ENCODE data around the gene ADAR. TPM values are rescaled to one million over a fixed set of nuclear protein-coding genes. Genes with fewer than 3 reads are reported as not detected.
A peak's percentile ranks its signal among the peaks of the same experiment; 100 is the strongest.
"Not testable (repeated sequence)": the region's sequence is repeated elsewhere in the genome, so short reads cannot be mapped to it uniquely, and the experiment has no call there.

ADAR gene, protein sequence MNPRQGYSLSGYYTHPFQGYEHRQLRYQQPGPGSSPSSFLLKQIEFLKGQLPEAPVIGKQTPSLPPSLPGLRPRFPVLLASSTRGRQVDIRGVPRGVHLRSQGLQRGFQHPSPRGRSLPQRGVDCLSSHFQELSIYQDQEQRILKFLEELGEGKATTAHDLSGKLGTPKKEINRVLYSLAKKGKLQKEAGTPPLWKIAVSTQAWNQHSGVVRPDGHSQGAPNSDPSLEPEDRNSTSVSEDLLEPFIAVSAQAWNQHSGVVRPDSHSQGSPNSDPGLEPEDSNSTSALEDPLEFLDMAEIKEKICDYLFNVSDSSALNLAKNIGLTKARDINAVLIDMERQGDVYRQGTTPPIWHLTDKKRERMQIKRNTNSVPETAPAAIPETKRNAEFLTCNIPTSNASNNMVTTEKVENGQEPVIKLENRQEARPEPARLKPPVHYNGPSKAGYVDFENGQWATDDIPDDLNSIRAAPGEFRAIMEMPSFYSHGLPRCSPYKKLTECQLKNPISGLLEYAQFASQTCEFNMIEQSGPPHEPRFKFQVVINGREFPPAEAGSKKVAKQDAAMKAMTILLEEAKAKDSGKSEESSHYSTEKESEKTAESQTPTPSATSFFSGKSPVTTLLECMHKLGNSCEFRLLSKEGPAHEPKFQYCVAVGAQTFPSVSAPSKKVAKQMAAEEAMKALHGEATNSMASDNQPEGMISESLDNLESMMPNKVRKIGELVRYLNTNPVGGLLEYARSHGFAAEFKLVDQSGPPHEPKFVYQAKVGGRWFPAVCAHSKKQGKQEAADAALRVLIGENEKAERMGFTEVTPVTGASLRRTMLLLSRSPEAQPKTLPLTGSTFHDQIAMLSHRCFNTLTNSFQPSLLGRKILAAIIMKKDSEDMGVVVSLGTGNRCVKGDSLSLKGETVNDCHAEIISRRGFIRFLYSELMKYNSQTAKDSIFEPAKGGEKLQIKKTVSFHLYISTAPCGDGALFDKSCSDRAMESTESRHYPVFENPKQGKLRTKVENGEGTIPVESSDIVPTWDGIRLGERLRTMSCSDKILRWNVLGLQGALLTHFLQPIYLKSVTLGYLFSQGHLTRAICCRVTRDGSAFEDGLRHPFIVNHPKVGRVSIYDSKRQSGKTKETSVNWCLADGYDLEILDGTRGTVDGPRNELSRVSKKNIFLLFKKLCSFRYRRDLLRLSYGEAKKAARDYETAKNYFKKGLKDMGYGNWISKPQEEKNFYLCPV
- 77.4 TPM for total RNA-seq

- peak; percentile 88 for ATAC-seq
These were observed at the start of gene ADAR for GRCh38 chr1:154607609-154608396. ADAR (minus strand) TSS chr1:154608186; CDS start chr1:154608006, 180 bp downstream.

DNA sequence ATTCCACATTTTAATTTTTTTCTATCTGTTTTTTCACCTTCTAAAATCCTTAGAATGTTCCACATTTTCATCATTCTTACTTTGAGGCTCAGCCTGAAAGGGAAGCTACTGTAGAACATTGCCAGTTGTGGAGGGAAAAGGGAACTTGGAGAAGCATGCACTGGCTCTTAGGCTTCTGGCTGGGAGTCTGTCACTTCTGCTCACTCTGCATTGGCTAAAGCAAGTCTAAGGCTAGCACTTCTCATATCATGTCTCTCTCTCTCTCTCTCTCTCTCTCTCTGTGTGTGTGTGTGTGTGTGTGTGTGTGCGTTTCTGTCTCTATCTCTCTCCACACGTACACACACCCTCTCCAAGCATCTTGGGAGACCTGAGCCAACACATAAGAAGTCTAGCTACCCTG, 49.6 kb upstream of the ADAR start:
- ATAC-seq = no peak

GRCh38 chr1:154652893-154653292, 44.9 kb upstream of the ADAR start:
- ATAC-seq = no peak

DNA sequence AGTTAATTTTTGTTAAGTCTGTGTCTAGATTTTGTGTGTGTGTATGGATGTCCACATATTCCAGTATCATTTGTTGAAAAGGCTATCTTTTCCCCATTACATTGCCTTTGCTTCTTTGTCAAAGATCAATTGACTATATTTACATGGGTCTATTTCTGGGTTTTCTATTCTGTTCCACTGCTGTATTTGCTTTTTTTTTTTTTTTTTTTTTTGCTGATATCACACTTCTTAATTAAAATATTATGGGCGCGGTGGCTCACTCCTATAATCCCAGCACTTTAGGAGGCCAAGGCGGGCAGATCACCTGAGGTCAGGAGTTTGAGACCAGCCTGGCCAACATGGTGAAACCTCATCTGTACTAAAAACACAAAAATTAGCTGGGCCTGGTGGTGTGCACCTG, 36.7 kb upstream of the ADAR start:
- not testable (repeated sequence) for ATAC-seq

DNA sequence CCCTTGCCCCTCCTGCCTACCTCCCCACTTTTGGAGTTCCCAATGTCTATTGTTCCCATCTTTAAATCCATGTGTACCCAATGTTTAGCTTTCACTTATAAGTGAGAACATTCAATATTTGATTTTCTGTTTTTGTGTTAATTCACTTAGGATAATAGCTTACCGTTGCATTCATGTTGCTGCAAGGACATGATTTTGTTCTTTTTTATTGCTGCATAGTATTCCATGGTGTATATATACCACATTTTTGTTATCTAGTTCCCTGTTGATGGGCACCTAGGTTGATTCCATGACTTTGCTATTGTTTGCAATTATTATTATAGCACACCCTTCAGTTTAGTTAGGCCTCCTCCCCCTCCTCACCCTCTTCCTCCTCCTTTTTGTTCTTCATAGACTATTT, 33.5 kb upstream of the ADAR start:
- no peak for ATAC-seq

DNA sequence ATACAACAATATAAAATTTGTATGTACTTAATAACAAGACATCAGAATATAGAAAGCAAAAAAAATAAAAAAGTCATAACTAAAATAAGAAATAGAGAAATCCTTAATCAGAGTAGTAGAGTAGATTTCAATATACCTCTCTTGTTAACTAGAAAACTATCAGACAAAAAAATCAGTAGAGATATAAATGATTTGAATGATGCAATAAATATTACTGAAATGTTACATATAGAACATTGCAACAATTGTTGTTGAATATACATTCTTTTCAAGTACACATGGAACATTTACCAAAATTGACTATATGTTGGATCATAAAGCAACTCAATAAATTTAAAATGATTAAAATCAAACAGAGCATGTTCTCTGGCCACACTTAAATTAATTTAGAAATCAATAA, 31.9 kb upstream of the ADAR start:
- ATAC-seq = no peak

DNA sequence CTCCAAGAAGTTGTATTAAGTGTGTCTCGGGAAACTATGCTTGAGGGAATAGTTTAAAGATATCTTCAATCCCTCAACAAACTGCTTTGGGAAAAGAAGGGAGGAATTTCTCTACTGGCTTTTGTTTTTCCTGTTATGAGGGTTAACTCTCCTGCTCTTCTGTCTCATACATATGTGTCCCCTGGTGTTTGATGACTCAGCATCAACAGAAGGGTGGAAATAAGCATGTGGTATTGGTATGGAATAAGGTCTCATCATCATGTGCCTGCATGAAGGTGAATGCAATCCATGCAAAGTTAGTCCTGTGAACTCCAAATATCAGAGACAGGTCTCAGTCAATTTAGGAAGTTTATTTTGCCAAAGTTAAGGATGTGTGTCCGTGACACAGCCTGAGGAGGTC, 27.2 kb upstream of the ADAR start:
- ATAC-seq = no peak

- no peak for ATAC-seq
These were observed 21.7 kb upstream of the ADAR start for GRCh38 chr1:154629675-154630073.

- ATAC-seq = no peak
These were observed 21.2 kb upstream of the ADAR start for GRCh38 chr1:154629061-154629674.

- no peak for ATAC-seq
These were observed 20.1 kb upstream of the ADAR start for GRCh38 chr1:154628121-154628405.

DNA sequence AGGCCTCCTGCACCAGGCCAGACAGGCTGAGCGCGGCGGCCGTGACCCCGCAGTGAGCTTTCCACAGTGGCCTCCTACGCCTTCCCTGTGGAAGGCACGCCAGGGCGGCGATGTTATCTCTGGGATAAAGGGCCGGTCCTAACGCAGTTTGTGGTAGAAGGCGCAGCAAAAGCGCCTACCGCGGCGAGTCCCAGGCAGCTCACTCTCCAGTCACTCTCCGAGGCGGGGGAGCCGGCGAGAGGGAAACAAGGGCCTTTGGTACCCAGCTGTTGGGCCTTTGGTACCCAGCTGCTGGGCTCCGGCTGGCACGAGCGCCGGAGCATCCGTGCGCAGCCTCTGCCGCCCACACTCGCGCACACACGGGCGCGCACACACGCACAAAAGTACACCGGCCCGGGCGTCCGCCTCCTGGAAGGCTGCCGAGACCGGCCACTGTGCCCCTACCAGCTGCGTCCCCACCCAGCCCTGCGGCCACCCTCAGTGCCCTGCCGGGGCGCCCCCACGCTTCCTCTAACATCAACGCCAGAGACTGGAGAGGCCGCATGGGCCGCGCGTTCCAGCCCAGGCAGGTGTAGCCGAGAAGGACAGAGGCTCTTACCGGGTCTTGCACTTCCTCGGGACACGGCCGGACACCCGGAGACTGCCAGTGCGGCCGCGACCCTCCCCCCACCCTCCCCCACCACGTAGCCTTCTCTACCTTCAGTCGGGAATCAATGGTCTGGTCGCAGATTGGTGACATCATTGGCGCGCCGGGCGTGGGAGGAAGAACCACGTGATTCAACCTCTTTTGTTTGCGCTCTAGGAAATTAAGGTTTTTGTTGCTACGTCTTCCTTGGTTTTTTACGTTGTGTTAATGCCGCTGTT, 19.5 kb upstream of the ADAR start:
- peak; percentile 81 for ATAC-seq

DNA sequence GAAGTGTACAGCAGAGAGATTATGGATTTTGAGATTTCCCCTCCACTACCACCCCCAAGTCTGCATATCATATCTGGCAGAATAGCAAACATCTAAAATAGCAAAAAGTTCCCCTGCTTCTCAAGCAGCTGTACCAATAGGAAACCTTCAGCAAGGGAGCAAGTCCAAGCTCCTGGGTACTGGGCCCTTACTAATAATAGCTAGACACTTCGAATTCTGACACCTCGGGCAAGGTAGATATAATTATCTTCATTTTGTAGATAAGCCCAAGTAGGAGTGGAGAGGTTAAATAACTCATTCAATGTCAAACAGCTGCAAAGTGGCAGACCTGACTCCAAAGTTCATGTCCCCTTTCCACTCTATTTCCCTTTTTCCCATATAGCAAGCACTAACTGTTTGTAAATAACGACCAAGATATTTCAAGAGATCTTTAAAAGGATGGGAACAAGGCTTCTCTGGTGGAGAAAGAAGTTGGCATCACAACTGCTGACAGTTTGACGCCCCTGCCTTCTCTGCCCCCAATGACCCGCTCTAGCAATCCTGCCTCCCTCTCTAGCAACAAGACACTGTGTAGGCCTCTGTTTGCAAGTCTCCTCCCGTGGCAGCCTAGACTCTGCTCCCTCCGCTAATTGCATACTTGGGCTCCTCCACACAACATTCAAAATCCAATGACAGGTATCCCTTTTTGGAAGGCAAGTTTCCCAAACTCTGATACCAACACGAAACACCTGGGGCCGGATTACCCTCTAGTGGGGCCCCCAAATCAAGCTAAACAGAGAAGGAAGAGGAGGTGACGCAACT, 18.7 kb upstream of the ADAR start:
- ATAC-seq = peak; percentile 6

DNA sequence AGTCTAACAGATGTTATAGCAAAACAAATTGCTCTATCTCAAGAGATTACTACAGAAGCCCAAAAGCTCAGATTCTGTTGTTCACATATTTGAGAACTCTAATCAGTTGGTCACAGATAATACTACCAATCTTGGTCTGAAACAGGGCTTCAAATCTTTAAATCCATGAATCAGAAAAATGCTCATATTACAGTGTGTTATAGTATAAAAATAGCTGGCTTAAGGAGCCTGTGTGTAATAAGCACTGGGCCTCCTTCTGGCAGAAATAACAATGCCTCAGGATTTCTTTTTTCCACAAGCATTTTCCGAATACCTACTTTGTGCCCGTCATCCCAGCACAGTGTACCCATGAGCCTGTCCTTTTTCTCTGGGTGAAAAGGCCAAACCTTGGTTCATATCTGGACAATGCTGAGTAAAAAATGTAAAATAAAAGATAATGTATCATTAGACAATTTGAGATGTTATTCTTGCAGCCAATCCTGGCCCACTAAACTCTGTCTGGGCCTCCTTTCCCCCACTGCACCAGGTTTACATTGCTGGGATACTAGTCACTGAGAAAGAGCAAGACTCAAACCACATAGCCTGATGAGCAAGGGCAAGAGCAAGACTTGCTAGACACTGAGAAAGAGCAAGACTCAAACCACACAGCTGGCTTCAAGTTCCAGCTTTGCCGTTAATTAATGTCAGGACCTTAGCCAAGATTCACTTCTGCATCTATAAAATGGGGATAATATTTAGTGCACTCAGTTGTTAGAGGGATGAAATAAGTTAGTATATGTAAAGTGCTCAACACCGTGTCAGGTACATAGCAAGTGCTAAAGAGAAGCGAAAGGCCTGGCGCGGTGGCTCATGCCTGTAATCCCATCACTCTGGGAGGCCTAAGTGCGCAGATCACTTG, 17.0 kb upstream of the ADAR start:
- no peak for ATAC-seq

- no peak for ATAC-seq
These were observed 15.4 kb upstream of the ADAR start for GRCh38 chr1:154623358-154623757.

- ATAC-seq = no peak
These were observed 14.6 kb upstream of the ADAR start for GRCh38 chr1:154622503-154623039.

GRCh38 chr1:154621875-154622274, 13.9 kb upstream of the ADAR start:
- ATAC-seq = no peak

GRCh38 chr1:154620751-154621150, 12.8 kb upstream of the ADAR start:
- no peak for ATAC-seq

DNA sequence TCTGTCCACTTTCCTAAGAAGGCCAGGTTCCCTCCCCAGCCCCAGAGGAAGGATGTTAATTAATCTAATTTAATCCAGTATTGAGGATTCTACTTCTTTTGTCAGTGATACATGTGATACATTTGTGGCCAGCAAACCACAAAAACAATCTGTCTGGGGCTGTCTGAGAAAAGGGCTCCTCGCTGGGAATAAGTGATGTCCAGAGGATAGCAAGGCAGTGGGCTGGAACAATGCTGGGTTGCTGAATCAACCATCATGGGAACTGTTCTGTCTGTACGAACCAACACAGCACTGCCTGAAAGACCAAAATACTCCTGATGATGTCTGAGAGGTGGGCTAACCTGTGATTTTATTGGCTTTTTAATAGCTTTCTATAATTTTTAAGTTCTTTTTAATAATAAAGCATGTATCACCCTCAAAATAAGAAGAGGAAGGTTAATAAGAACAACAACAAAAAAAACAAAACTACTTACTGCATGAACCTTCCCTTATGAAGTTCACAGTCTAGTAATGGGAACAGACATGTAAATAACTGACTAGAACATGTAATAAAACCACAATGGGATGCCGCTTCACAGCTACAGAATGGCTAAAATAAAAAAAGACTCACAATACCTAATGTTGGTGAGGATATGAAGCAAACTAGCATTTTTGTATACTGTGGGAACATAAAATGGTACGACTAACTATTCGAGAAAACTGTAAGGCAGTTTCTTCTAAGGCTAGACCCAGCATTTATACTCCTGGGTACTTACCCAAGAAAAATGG, 11.4 kb upstream of the ADAR start:
- no peak for ATAC-seq
